ENCODE data around the gene NXPE3.

Gene NXPE3

GRCh38 chr3:101812895-101813294 lies 33.9 kb downstream of the NXPE3 start:
- Histone ChIP-seq H3K4me3 (replicated peaks; ENCODE audit: low read depth, low read length) (no peak overlapping the region), H3K27me3 (replicated peaks; ENCODE audit: control insufficient read depth, insufficient read depth, low read length) (no peaks in the 10 kb centered on the region), H3K36me3 (ENCODE audit: control insufficient read depth, insufficient read depth, low read length) (peaks cover 2% of the 10 kb centered on the region; the same call in 1 of the 2 replicates)
- TF ChIP-seq CTCF (IDR thresholded peaks at IDR 0.05; ENCODE audit: insufficient read depth, low read length, poor library complexity, severe bottlenecking): no peak
- DNase-seq (ENCODE audit: extremely low read depth, insufficient read length): no peak

DNA sequence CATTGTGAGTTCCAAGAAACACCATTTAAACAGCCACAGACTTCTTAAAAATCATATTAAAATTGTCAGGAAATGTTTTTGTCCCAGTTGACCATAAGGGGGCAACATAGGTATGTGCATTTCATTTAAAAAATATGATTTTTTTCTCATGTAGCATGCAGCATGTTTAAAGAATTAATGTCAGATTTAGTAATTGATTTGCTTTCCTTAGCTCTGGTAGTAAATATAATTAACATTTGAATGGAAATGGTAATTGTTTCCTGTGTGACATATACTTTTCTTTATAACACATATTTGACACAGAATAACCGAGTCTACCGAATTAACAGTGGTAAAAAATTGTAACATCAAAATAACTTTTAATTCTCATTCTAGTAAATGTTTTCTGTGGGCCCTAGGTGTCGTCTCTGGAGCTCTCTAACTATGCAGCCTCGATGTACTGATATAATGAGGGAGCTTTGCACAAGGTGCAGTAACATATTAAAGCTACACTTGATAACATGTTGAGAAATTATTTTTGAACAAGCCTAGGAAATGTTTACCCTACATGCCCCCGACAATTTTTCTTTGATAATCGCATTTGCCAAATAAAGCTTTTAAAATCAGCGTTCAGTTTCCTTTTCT lies 34.9 kb downstream of the NXPE3 start:
- DNase-seq (ENCODE audit: extremely low read depth, insufficient read length): no peak
- peaks cover 2% of the 10 kb centered on the region; the same call in 1 of the 2 replicates for H3K36me3 ChIP-seq (ENCODE audit: control insufficient read depth, insufficient read depth, low read length)
- TF ChIP-seq CTCF (IDR thresholded peaks at IDR 0.05; ENCODE audit: insufficient read depth, low read length, poor library complexity, severe bottlenecking): peak; percentile 41
- no peak overlapping the region for H3K4me3 ChIP-seq (replicated peaks; ENCODE audit: low read depth, low read length)
- H3K27me3 ChIP-seq (replicated peaks; ENCODE audit: control insufficient read depth, insufficient read depth, low read length): no peaks in the 10 kb centered on the region

GRCh38 chr3:101814835-101815234 lies 35.8 kb downstream of the NXPE3 start:
- Histone ChIP-seq H3K27me3 (replicated peaks; ENCODE audit: control insufficient read depth, insufficient read depth, low read length) (no peaks in the 10 kb centered on the region), H3K36me3 (ENCODE audit: control insufficient read depth, insufficient read depth, low read length) (peaks cover 2% of the 10 kb centered on the region; the same call in 1 of the 2 replicates), H3K4me3 (replicated peaks; ENCODE audit: low read depth, low read length) (no peak overlapping the region)
- no peak for DNase-seq (ENCODE audit: extremely low read depth, insufficient read length)
- no peak for TF ChIP-seq CTCF (IDR thresholded peaks at IDR 0.05; ENCODE audit: insufficient read depth, low read length, poor library complexity, severe bottlenecking)

DNA sequence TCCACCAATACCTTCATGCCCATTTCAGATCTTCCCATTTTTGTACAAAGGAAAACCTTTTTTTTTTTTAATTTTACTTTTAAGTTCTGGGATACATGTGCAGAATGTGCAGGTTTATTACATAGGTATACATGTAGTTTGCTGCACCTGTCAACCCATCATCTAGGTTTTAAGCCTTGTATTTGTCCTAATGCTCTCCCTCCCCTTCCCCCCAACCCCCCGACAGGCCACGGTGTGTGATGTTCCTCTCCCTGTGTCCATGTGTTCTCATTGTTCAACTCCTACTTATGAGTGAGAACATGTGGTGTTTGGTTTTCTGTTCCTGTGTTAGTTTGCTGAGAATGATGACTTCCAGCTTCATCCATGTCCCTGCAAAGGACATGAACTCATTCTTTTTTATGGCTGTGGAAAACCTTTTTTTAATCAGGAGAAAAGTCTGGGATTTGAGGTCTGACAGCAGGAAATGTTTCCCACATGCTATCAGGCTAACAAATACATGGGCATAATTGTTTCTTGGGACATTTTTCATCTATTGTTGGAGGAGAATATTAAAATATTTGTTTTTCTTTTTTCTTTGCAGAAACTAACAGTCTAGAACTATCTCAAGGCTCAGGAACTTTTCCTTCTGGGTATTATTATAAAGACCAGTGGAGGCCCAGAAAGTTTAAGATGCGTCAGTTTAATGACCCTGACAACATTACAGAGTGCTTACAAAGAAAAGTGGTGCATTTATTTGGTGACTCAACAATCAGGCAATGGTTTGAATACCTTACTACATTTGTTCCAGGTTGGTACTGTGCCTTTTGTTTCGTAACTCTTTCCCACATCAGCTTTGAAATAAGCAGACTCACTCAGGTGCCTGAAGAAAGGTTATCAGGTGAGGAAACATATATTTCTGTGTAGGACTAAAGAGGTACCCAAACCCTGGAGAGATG lies 37.5 kb downstream of the NXPE3 start:
- DNase-seq (ENCODE audit: extremely low read depth, insufficient read length): no peak
- no peaks in the 10 kb centered on the region for H3K27me3 ChIP-seq (replicated peaks; ENCODE audit: control insufficient read depth, insufficient read depth, low read length)
- peaks cover 2% of the 10 kb centered on the region; the same call in 1 of the 2 replicates for H3K36me3 ChIP-seq (ENCODE audit: control insufficient read depth, insufficient read depth, low read length)
- H3K4me3 ChIP-seq (replicated peaks; ENCODE audit: low read depth, low read length): no peak overlapping the region
- no peak for TF ChIP-seq CTCF (IDR thresholded peaks at IDR 0.05; ENCODE audit: insufficient read depth, low read length, poor library complexity, severe bottlenecking)

DNA sequence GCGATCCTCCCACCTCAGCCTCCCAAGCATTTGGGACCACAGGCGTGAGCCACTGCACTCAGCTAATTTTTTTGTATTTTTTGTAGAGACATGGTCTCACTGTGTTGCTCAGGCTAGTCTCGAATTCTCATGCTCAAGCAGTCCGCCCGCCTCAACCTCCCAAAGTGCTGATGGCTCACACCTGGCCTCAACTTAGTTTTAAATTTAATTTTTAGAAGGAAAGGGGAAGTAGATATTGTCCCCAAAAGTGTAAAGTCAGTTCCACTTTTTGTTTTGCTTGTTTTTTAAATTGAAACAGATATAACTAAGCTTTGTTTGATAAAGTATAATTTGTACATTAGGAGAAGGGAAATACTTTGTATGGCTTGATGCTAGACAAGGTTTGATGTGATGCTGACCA lies 39.0 kb downstream of the NXPE3 start:
- no peak for DNase-seq (ENCODE audit: extremely low read depth, insufficient read length)
- Histone ChIP-seq H3K4me3 (replicated peaks; ENCODE audit: low read depth, low read length) (no peak overlapping the region), H3K36me3 (ENCODE audit: control insufficient read depth, insufficient read depth, low read length) (peaks cover 2% of the 10 kb centered on the region; the same call in 1 of the 2 replicates), H3K27me3 (replicated peaks; ENCODE audit: control insufficient read depth, insufficient read depth, low read length) (no peaks in the 10 kb centered on the region)
- TF ChIP-seq CTCF (IDR thresholded peaks at IDR 0.05; ENCODE audit: insufficient read depth, low read length, poor library complexity, severe bottlenecking): no peak
